H9 (cell line): ENCODE data around the gene IMPDH2. TPM values are rescaled to one million over a fixed set of nuclear protein-coding genes. Genes with fewer than 3 reads are reported as not detected.

Experiments used
- DNase-seq: peaks from one replicate; pipeline ENCODE4 v3.0.0-alpha.2; 2017
- H2AFZ ChIP-seq: one replicate; pipeline ENCODE4 v1.6.1; 2013; ENCODE audit warnings: mild to moderate bottlenecking, low read length, control low read depth, moderate library complexity
- H2AK5ac ChIP-seq: 2 replicates; pipeline ENCODE4 v1.6.1; 2013; ENCODE audit warnings: low read length, control low read depth, mixed read lengths; ENCODE audit not compliant: insufficient read length
- H2BK120ac ChIP-seq: one replicate; pipeline ENCODE4 v1.6.1; 2013; ENCODE audit warnings: low read depth, mild to moderate bottlenecking, low read length, control low read depth, inconsistent platforms; ENCODE audit not compliant: poor library complexity, severe bottlenecking
- H2BK12ac ChIP-seq: 2 replicates; pipeline ENCODE4 v1.6.1; 2013; ENCODE audit warnings: low read length, control low read depth, mixed read lengths, low read depth; ENCODE audit not compliant: insufficient read length
- H2BK15ac ChIP-seq: 2 replicates; pipeline ENCODE4 v1.6.1; 2013; ENCODE audit warnings: low read depth, low read length, control low read depth
- H2BK20ac ChIP-seq: one replicate; pipeline ENCODE4 v1.6.1; 2013; ENCODE audit warnings: low read depth, mild to moderate bottlenecking, low read length, control low read depth, inconsistent platforms; ENCODE audit not compliant: poor library complexity, severe bottlenecking
- H2BK5ac ChIP-seq: 2 replicates; pipeline ENCODE4 v1.6.1; 2013; ENCODE audit warnings: low read length, control low read depth, mixed read lengths; ENCODE audit not compliant: insufficient read length
- H3K14ac ChIP-seq: 2 replicates; pipeline ENCODE4 v1.6.1; 2013; ENCODE audit warnings: low read length, control low read depth; ENCODE audit not compliant: insufficient read depth
- H3K18ac ChIP-seq: 2 replicates; pipeline ENCODE4 v1.6.1; 2013; ENCODE audit warnings: low read depth, mild to moderate bottlenecking, mixed read lengths, low read length, control low read depth; ENCODE audit not compliant: insufficient read length
- H3K23ac ChIP-seq: 2 replicates; pipeline ENCODE4 v1.6.1; 2013; ENCODE audit warnings: low read length, control low read depth, mixed read lengths, low read depth; ENCODE audit not compliant: insufficient read length
- H3K23me2 ChIP-seq: 2 replicates; pipeline ENCODE4 v1.6.1; 2013; ENCODE audit warnings: low read depth, mild to moderate bottlenecking, mixed read lengths, low read length, control low read depth; ENCODE audit not compliant: insufficient read length, poor library complexity, severe bottlenecking
- H3K27ac ChIP-seq: 2 replicates; pipeline ENCODE4 v1.5.1; 2013; ENCODE audit warnings: low read length, control low read depth, mixed read lengths, low read depth; ENCODE audit not compliant: insufficient read length
- H3K27me3 ChIP-seq: 2 replicates; pipeline ENCODE4 v1.6.1; 2013; ENCODE audit warnings: low read length, control low read depth, inconsistent platforms; ENCODE audit not compliant: insufficient read depth
- H3K4ac ChIP-seq: 2 replicates; pipeline ENCODE4 v1.6.1; 2013; ENCODE audit warnings: low read depth, mild to moderate bottlenecking, control low read depth, inconsistent platforms, low read length, moderate library complexity
- H3K4me1 ChIP-seq: 2 replicates; pipeline ENCODE4 v1.6.1; 2013; ENCODE audit warnings: low read length, control low read depth, inconsistent platforms; ENCODE audit not compliant: insufficient read depth
- H3K4me2 ChIP-seq: 2 replicates; pipeline ENCODE4 v1.6.1; 2013; ENCODE audit warnings: low read length, control low read depth, mixed read lengths; ENCODE audit not compliant: insufficient read length, insufficient read depth
- H3K56ac ChIP-seq: 2 replicates; pipeline ENCODE4 v1.6.1; 2013; ENCODE audit warnings: low read depth, mild to moderate bottlenecking, mixed read lengths, low read length, control low read depth; ENCODE audit not compliant: insufficient read length
- H3K79me1 ChIP-seq: 2 replicates; pipeline ENCODE4 v1.6.1; 2013; ENCODE audit warnings: low read depth, mild to moderate bottlenecking, moderate library complexity, low read length, control low read depth, inconsistent platforms; ENCODE audit not compliant: insufficient read depth, poor library complexity, severe bottlenecking
- H3K79me2 ChIP-seq: 2 replicates; pipeline ENCODE4 v1.6.1; 2013; ENCODE audit warnings: low read length, control low read depth, inconsistent platforms; ENCODE audit not compliant: insufficient read depth
- H3K9ac ChIP-seq: 2 replicates; pipeline ENCODE4 v1.6.1; 2013; ENCODE audit warnings: low read length, control low read depth, mixed read lengths; ENCODE audit not compliant: insufficient read length; ENCODE audit errors: extremely low read depth
- H3K9me3 ChIP-seq: one replicate; pipeline ENCODE4 v1.6.1; 2013; ENCODE audit warnings: low read depth, low read length, inconsistent platforms; ENCODE audit not compliant: control insufficient read depth
- H3T11ph ChIP-seq: one replicate; pipeline ENCODE4 v1.6.1; 2013; ENCODE audit warnings: mild to moderate bottlenecking, low read length, control low read depth, inconsistent platforms
- H4K20me1 ChIP-seq: one replicate; pipeline ENCODE4 v1.6.1; 2013; ENCODE audit not compliant: control insufficient read depth, insufficient read length, insufficient read depth
- H4K5ac ChIP-seq: 2 replicates; pipeline ENCODE4 v1.6.1; 2013; ENCODE audit warnings: low read depth, mild to moderate bottlenecking, mixed read lengths, low read length, control low read depth; ENCODE audit not compliant: insufficient read length
- H4K8ac ChIP-seq: replicated peaks from 2 replicates; pipeline ENCODE4 v1.6.1; 2013; ENCODE audit warnings: low read length, control low read depth, mixed read lengths, low read depth; ENCODE audit not compliant: insufficient read length
- H4K91ac ChIP-seq: 2 replicates; pipeline ENCODE4 v1.6.1; 2013; ENCODE audit warnings: low read depth, mild to moderate bottlenecking, moderate library complexity, mixed read lengths, low read length, control low read depth; ENCODE audit not compliant: insufficient read length
- H3K27ac Mint-ChIP-seq, 3 experiments: 2 replicates in 2 of 3; 3 replicates in 1 of 3; pipeline ENCODE4 v1.8.0; 2020 to 2021; ENCODE audit warnings: mixed read lengths in 3 of 3, mild to moderate bottlenecking in 1 of 3, moderate library complexity in 1 of 3
- H3K27me3 Mint-ChIP-seq: 2 replicates; pipeline ENCODE4 v1.8.0; 2021; ENCODE audit warnings: low read depth, mild to moderate bottlenecking, moderate library complexity, mixed read lengths
- H3K36me3 Mint-ChIP-seq, 3 experiments: 2 replicates in 2 of 3; 3 replicates in 1 of 3; pipeline ENCODE4 v1.8.0; 2020 to 2021; ENCODE audit warnings: low read depth in 3 of 3, mixed read lengths in 3 of 3; ENCODE audit not compliant: insufficient read depth in 1 of 3
- H3K4me1 Mint-ChIP-seq, 2 experiments: 2 replicates each; pipeline ENCODE4 v1.8.0; 2020; ENCODE audit warnings: mixed read lengths in 2 of 2
- H3K4me3 Mint-ChIP-seq, 2 experiments: 2 replicates in 1 of 2; 3 replicates in 1 of 2; pipeline ENCODE4 v1.8.0; 2020 to 2021; ENCODE audit warnings: mild to moderate bottlenecking in 2 of 2, mixed read lengths in 2 of 2, moderate library complexity in 1 of 2
- H3K9me3 Mint-ChIP-seq, 2 experiments: 2 replicates in 1 of 2; 3 replicates in 1 of 2; pipeline ENCODE4 v1.8.0; 2020; ENCODE audit warnings: mild to moderate bottlenecking in 2 of 2, mixed read lengths in 2 of 2, moderate library complexity in 1 of 2
- CTCF ChIP-seq: fragments of 200-600 bp; sonication (generic); conservative IDR thresholded peaks from 3 replicates; pipeline ENCODE4 v1.8.0; 2021; ENCODE audit warnings: antibody characterized with exemption, mild to moderate bottlenecking
- WGBS: extraction: QIAGEN DNeasy Blood & Tissue Kit; methylation state at CpG from one replicate; pipeline ENCODE4 v1.1.7; 2013; ENCODE audit warnings: missing lambda C conversion rate, low lambda C conversion rate, mixed read lengths; ENCODE audit not compliant: insufficient read length; ENCODE audit errors: extremely low coverage; 5-methylcytosine and 5-hydroxymethylcytosine counted together
- total RNA-seq: library from RNA; stranded (reverse); gene quantifications from 2 replicates; pipeline ENCODE4 v1.2.1, GENCODE V29; 2021

Gene IMPDH2
- total RNA-seq, 1 experiment from 2014 or later: 408 TPM

DNA sequence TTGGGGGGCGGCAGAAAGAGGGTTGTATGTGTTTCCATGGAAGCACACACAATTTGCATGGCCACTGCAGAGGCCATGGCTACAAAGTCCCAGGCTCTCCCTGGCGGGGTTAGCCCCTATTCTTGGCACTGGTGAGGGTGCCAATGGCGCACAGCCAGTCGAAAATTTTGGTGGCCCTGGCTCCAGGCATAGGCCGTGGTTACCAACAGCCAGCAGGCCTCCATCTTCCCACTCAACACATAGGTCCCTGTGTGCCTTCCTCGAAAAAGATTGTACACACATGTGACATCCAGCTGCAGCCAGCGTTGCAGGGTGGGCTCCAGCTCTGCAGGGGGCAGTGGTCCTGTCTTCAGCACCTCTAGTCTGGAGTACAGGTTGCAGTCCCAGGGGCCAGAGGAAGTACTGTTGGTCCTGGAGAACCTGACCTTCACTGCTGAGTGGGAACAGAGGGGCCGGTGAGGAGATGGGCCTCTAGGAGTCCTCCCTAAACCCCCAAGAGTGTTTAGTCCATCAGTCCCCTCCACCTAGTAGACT lies 32.0 kb downstream of the IMPDH2 start:
- no peak overlapping the region for H3K18ac ChIP-seq
- H3K23ac ChIP-seq: no peak overlapping the region
- H4K8ac ChIP-seq: no peak overlapping the region
- no peak overlapping the region for H2BK20ac ChIP-seq
- no peak overlapping the region for H2AK5ac ChIP-seq
- no peak overlapping the region for H3T11ph ChIP-seq
- no peaks in the 10 kb centered on the region for H3K9me3 Mint-ChIP-seq
- H3K56ac ChIP-seq: no peak overlapping the region
- no peak overlapping the region for H3K4ac ChIP-seq
- no peak overlapping the region for H3K4me2 ChIP-seq
- no peak overlapping the region for H4K5ac ChIP-seq
- no peak overlapping the region for H2BK120ac ChIP-seq
- no peak overlapping the region for H4K91ac ChIP-seq
- no peak overlapping the region for H2BK12ac ChIP-seq
- no peak overlapping the region for H2BK5ac ChIP-seq
- H3K79me2 ChIP-seq: no peaks in the 10 kb centered on the region
- no peak overlapping the region for H3K27ac ChIP-seq
- WGBS: no CpG with 5 or more reads among the region's 8 CpGs
- H3K27me3 Mint-ChIP-seq: no peaks in the 10 kb centered on the region
- no peaks in the 10 kb centered on the region for H4K20me1 ChIP-seq
- H2BK15ac ChIP-seq: no peak overlapping the region
- H3K4me3 Mint-ChIP-seq: no peak overlapping the region
- no peak overlapping the region for H3K14ac ChIP-seq
- H3K9ac ChIP-seq: no peak overlapping the region
- no peaks in the 10 kb centered on the region for H3K27me3 ChIP-seq
- no peaks in the 10 kb centered on the region for H3K79me1 ChIP-seq
- H3K4me1 ChIP-seq: no peaks in the 10 kb centered on the region
- peaks cover 3 to 23% (median 10%) of the 10 kb centered on the region in 3 experiments; a peak in 5 of 7 replicates for H3K36me3 Mint-ChIP-seq
- no peak overlapping the region for H3K27ac Mint-ChIP-seq
- H3K23me2 ChIP-seq: no peaks in the 10 kb centered on the region
- H3K4me1 Mint-ChIP-seq: peaks cover 23 to 24% of the 10 kb centered on the region in 2 experiments
- no peak; the same call in 2 of the 3 replicates for TF ChIP-seq CTCF
- DNase-seq: no peak
- H2AFZ ChIP-seq: no peak overlapping the region
- H3K9me3 ChIP-seq: no peaks in the 10 kb centered on the region
